Neural cell (in vitro differentiated cells): ENCODE measurements around the gene SLC22A23. TPM values are rescaled to one million over a fixed set of nuclear protein-coding genes. Genes with fewer than 3 reads are reported as not detected.

ENCODE experiments used
- H2AFZ ChIP-seq: fragments of 200-600, 300-800 bp; sonication (generic), shearing (Covaris generic); 2 replicates; pipeline ENCODE4 v1.6.0; 2014; ENCODE audit warnings: low read depth, mild to moderate bottlenecking, antibody characterized with exemption, low read length, moderate library complexity
- H3F3A ChIP-seq: fragments of 200-600 bp; shearing (Covaris generic); 2 replicates; pipeline ENCODE4 v1.6.1; 2016; ENCODE audit warnings: mild to moderate bottlenecking, moderate library complexity, mixed read lengths, antibody characterized with exemption, low read length; ENCODE audit not compliant: insufficient read depth, poor library complexity, severe bottlenecking
- H3K27ac ChIP-seq: fragments of 200-600, 300-800 bp; sonication (generic), shearing (Covaris generic); 2 replicates; pipeline ENCODE4 v1.5.1; 2014; ENCODE audit warnings: mild to moderate bottlenecking, low read length, moderate library complexity
- H3K27me3 ChIP-seq: fragments of 300-800, 200-600 bp; sonication (generic), shearing (Covaris generic); 2 replicates; pipeline ENCODE4 v1.6.0; 2014; ENCODE audit warnings: mild to moderate bottlenecking, low read depth, low read length, moderate library complexity; ENCODE audit not compliant: insufficient read depth
- H3K36me3 ChIP-seq: fragments of 300-800, 200-600 bp; sonication (generic), shearing (Covaris generic); 2 replicates; pipeline ENCODE4 v1.5.1; 2014; ENCODE audit warnings: mild to moderate bottlenecking, antibody characterized with exemption, low read length, moderate library complexity; ENCODE audit not compliant: insufficient read depth
- H3K4me2 ChIP-seq: fragments of 300-800, 200-600 bp; sonication (generic), shearing (Covaris generic); 2 replicates; pipeline ENCODE4 v1.6.0; 2014; ENCODE audit warnings: mild to moderate bottlenecking, low read length
- H3K4me3 ChIP-seq: fragments of 300-800, 200-600 bp; sonication (generic), shearing (Covaris generic); 2 replicates; pipeline ENCODE4 v1.5.1; 2014; ENCODE audit warnings: mild to moderate bottlenecking, low read length, moderate library complexity
- H3K79me2 ChIP-seq: fragments of 200-600 bp; shearing (Covaris generic); replicated peaks from 2 replicates; pipeline ENCODE4 v1.6.0; 2014; ENCODE audit warnings: mild to moderate bottlenecking, low read length, moderate library complexity; ENCODE audit not compliant: insufficient read depth
- H3K9ac ChIP-seq: fragments of 300-800, 200-600 bp; sonication (generic), shearing (Covaris generic); 2 replicates; pipeline ENCODE4 v1.6.1; 2016; ENCODE audit warnings: mild to moderate bottlenecking, low read length, mixed read lengths
- H3K9me2 ChIP-seq: fragments of 200-600 bp; shearing (Covaris generic); 2 replicates; pipeline ENCODE4 v1.6.1; 2016; ENCODE audit warnings: mild to moderate bottlenecking, low read length, mixed read lengths; ENCODE audit not compliant: insufficient read depth
- H3K9me3 ChIP-seq: fragments of 200-600, 300-800 bp; sonication (generic), shearing (Covaris generic); 2 replicates; pipeline ENCODE4 v1.6.1; 2016; ENCODE audit warnings: mild to moderate bottlenecking, mixed run types, low read length, moderate library complexity, mixed read lengths
- H4K20me1 ChIP-seq: fragments of 200-600 bp; shearing (Covaris generic); 2 replicates; pipeline ENCODE4 v1.6.1; 2016; ENCODE audit warnings: mild to moderate bottlenecking, mixed run types; ENCODE audit not compliant: insufficient read depth
- EP300 ChIP-seq: fragments of 450-650 bp; conservative IDR thresholded peaks from 2 replicates; pipeline ENCODE4 v1.6.1; 2014; ENCODE audit warnings: antibody characterized with exemption, mild to moderate bottlenecking, moderate library complexity; ENCODE audit not compliant: poor library complexity, severe bottlenecking
- EZH2 ChIP-seq: fragments of 200-600, 300-800 bp; shearing (Covaris generic), sonication (generic); IDR thresholded peaks from 2 replicates; pipeline ENCODE4 v1.6.1; 2014; ENCODE audit warnings: antibody characterized with exemption, low read length, borderline replicate concordance, mild to moderate bottlenecking; ENCODE audit not compliant: insufficient read depth, poor library complexity, severe bottlenecking
- MXI1 ChIP-seq: fragments of 450-650 bp; conservative IDR thresholded peaks from 2 replicates; pipeline ENCODE4 v1.6.1; 2014; ENCODE audit warnings: antibody characterized with exemption, mild to moderate bottlenecking; ENCODE audit not compliant: poor library complexity, severe bottlenecking
- POLR2AphosphoS5 ChIP-seq: IDR thresholded peaks from 2 replicates; pipeline ENCODE4 v1.6.1; 2012
- RAD21 ChIP-seq: fragments of 450-650 bp; conservative IDR thresholded peaks from 2 replicates; pipeline ENCODE4 v1.6.1; 2014; ENCODE audit warnings: antibody characterized with exemption, mild to moderate bottlenecking, moderate library complexity
- SMC3 ChIP-seq: fragments of 450-650 bp; conservative IDR thresholded peaks from 2 replicates; pipeline ENCODE4 v1.6.1; 2014; ENCODE audit warnings: antibody characterized with exemption, mild to moderate bottlenecking, moderate library complexity; ENCODE audit not compliant: poor library complexity
- TAF1 ChIP-seq: IDR thresholded peaks from 2 replicates; pipeline ENCODE4 v1.6.1; 2012; ENCODE audit warnings: low read depth
- polyA plus RNA-seq: library from polyadenylated mRNA; depleted of rRNA; stranded (reverse); fragments of >200 nt; gene quantifications from 2 replicates; pipeline ENCODE4 v1.2.3, GENCODE V29; 2014
- TF ChIP-seq, protein P1 (sequence below): fragments of 450-650 bp; IDR thresholded peaks from 2 replicates; pipeline ENCODE4 v1.5.1; 2014; ENCODE audit warnings: antibody characterized with exemption, mild to moderate bottlenecking, moderate library complexity; ENCODE audit not compliant: poor library complexity, severe bottlenecking
- TF ChIP-seq, protein P2 (sequence below): IDR thresholded peaks from 2 replicates; pipeline ENCODE4 v1.6.1; 2012; ENCODE audit warnings: borderline replicate concordance

The SLC22A23 gene
- polyA plus RNA-seq, 1 donor from 2014 or later: 8.8 TPM

DNA sequence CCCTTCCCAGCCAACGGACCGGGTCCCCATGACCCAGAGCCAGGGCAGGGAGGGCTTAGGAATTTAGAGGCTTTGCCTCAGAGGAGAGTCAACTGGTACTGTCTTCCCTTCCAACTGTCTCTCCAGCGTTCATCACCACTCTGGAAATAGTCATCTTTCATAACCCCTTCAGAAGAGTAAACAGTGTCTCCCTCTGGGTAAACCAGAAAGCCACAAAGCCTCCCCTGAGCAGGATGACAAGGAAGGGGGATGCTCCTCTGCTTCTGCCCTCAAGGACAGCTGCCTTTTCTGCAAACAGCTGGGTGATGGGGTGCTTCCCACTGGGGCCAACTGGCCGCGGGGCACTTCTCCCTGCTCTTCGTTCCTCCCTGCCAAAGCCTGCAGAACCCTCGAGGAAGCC lies 108.0 kb downstream of the SLC22A23 start:
- Histone ChIP-seq H3K36me3 (no peaks in the 10 kb centered on the region), H2AFZ (no peak overlapping the region), H4K20me1 (no peaks in the 10 kb centered on the region), H3K9me2 (no peaks in the 10 kb centered on the region), H3K27me3 (no peaks in the 10 kb centered on the region), H3K4me3 (no peak overlapping the region), H3K4me2 (no peak overlapping the region), H3K9me3 (no peaks in the 10 kb centered on the region), H3K27ac (no peak overlapping the region), H3K79me2 (no peaks in the 10 kb centered on the region), H3F3A (peaks cover 8% of the 10 kb centered on the region), H3K9ac (no peak overlapping the region)
- no peak for TF ChIP-seq TAF1
- TF ChIP-seq, protein P1, sequence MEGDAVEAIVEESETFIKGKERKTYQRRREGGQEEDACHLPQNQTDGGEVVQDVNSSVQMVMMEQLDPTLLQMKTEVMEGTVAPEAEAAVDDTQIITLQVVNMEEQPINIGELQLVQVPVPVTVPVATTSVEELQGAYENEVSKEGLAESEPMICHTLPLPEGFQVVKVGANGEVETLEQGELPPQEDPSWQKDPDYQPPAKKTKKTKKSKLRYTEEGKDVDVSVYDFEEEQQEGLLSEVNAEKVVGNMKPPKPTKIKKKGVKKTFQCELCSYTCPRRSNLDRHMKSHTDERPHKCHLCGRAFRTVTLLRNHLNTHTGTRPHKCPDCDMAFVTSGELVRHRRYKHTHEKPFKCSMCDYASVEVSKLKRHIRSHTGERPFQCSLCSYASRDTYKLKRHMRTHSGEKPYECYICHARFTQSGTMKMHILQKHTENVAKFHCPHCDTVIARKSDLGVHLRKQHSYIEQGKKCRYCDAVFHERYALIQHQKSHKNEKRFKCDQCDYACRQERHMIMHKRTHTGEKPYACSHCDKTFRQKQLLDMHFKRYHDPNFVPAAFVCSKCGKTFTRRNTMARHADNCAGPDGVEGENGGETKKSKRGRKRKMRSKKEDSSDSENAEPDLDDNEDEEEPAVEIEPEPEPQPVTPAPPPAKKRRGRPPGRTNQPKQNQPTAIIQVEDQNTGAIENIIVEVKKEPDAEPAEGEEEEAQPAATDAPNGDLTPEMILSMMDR: no peak
- TF ChIP-seq SMC3: no peak
- TF ChIP-seq, protein P2, sequence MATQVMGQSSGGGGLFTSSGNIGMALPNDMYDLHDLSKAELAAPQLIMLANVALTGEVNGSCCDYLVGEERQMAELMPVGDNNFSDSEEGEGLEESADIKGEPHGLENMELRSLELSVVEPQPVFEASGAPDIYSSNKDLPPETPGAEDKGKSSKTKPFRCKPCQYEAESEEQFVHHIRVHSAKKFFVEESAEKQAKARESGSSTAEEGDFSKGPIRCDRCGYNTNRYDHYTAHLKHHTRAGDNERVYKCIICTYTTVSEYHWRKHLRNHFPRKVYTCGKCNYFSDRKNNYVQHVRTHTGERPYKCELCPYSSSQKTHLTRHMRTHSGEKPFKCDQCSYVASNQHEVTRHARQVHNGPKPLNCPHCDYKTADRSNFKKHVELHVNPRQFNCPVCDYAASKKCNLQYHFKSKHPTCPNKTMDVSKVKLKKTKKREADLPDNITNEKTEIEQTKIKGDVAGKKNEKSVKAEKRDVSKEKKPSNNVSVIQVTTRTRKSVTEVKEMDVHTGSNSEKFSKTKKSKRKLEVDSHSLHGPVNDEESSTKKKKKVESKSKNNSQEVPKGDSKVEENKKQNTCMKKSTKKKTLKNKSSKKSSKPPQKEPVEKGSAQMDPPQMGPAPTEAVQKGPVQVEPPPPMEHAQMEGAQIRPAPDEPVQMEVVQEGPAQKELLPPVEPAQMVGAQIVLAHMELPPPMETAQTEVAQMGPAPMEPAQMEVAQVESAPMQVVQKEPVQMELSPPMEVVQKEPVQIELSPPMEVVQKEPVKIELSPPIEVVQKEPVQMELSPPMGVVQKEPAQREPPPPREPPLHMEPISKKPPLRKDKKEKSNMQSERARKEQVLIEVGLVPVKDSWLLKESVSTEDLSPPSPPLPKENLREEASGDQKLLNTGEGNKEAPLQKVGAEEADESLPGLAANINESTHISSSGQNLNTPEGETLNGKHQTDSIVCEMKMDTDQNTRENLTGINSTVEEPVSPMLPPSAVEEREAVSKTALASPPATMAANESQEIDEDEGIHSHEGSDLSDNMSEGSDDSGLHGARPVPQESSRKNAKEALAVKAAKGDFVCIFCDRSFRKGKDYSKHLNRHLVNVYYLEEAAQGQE: no peak
- TF ChIP-seq MXI1: no peak
- TF ChIP-seq EZH2: no peak
- no peak for TF ChIP-seq EP300
- no peak for TF ChIP-seq POLR2AphosphoS5

DNA sequence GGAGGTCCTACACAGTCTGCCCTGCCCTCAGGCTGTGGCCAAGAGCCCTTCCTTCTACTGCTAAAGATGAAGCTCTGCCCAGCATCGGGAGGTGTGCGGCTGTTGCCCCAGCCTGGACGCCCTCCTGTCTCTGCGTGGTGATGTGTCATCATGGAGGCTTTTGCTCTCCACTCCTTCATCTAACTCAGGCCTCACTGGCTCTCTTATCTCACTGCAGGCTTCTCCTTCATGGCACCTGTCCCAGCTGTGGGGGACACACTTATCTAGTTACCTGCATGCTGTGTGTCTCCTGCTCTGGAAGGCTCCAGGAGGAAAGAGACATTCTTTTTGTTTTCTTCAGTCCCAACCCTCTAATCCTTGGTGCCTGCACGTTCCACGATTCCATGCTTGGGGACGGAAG lies 109.0 kb downstream of the SLC22A23 start:
- no peak overlapping the region for H3K27ac ChIP-seq
- H3K9ac ChIP-seq: no peak overlapping the region
- no peak overlapping the region for H3K4me2 ChIP-seq
- H3F3A ChIP-seq: peaks cover 8% of the 10 kb centered on the region
- no peaks in the 10 kb centered on the region for H3K27me3 ChIP-seq
- H2AFZ ChIP-seq: no peak overlapping the region
- TF ChIP-seq EZH2 (no peak), MXI1 (no peak), RAD21 (no peak), EP300 (no peak)
- no peaks in the 10 kb centered on the region for H4K20me1 ChIP-seq
- no peaks in the 10 kb centered on the region for H3K36me3 ChIP-seq
- no peak overlapping the region for H3K4me3 ChIP-seq
- H3K9me2 ChIP-seq: no peaks in the 10 kb centered on the region
- H3K79me2 ChIP-seq: no peaks in the 10 kb centered on the region
- H3K9me3 ChIP-seq: no peaks in the 10 kb centered on the region

DNA sequence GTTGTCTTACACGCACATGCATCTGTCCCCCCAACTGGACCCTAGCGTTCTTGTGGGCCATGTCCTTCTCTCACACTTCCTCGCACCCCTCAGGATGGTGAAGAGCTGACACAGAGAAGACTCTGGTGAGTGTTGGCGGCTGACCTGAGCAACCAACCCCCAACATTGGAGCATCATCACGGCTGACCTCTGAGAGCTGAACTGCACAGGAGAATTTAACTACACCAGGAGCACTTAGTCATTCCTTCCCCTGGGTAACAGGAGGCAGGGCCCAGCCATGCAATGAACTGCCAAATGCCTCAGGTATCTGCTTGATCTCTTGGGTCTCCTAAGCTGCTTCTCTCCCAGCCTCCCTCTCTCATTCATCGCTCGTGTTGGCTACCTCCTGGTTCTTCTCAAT lies 109.6 kb downstream of the SLC22A23 start:
- Histone ChIP-seq H3K79me2 (no peaks in the 10 kb centered on the region), H3K27ac (no peak overlapping the region), H4K20me1 (no peaks in the 10 kb centered on the region), H3K4me3 (no peak overlapping the region), H3K4me2 (no peak overlapping the region), H2AFZ (no peak overlapping the region), H3K9me3 (no peaks in the 10 kb centered on the region), H3F3A (peaks cover 8% of the 10 kb centered on the region), H3K9me2 (no peaks in the 10 kb centered on the region), H3K9ac (no peak overlapping the region), H3K27me3 (no peaks in the 10 kb centered on the region), H3K36me3 (no peaks in the 10 kb centered on the region)
- TF ChIP-seq, protein P2: no peak
- TF ChIP-seq POLR2AphosphoS5: no peak
- no peak for TF ChIP-seq SMC3
- no peak for TF ChIP-seq EP300
- no peak for TF ChIP-seq MXI1
- TF ChIP-seq EZH2: no peak
- TF ChIP-seq TAF1: no peak
- no peak for TF ChIP-seq RAD21
- TF ChIP-seq, protein P1: no peak
